ENCODE data around the gene TMEM41A.
"Not testable (repeated sequence)": the region's sequence is repeated elsewhere in the genome, so short reads cannot be mapped to it uniquely, and the experiment has no call there.

Gene TMEM41A

GRCh38 chr3:185486394-185486793 lies 12.4 kb downstream of the TMEM41A start:
- DNase-seq, result no peak

- no peak for DNase-seq
Measured at GRCh38 chr3:185484296-185484695, 14.5 kb downstream of the TMEM41A start.

- DNase-seq, result no peak
Measured at GRCh38 chr3:185479373-185479945, 19.4 kb downstream of the TMEM41A start.

GRCh38 chr3:185477316-185477715 lies 21.5 kb downstream of the TMEM41A start:
- no peak for DNase-seq

DNA sequence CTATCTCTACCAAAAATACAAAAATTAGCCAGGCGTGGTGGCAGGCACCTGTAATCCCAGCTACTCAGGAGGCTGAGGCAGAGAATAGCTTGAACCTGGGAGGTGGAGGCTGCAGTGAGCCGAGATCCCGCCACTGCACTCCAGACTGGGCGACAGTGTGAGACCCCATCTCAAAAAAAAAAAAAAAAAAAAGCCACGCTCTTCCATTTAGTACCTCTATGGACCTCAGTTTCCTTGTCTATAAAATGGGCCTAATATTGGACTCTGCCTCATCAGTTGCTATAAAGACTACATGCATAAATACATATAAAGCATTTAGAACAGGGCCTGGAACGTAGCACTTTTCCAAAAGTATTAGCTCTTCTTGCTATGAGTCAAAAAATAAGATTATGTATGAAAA lies 23.9 kb downstream of the TMEM41A start:
- not testable (repeated sequence) for DNase-seq

GRCh38 chr3:185473290-185473815 lies 25.5 kb downstream of the TMEM41A start:
- DNase-seq, result no peak

DNA sequence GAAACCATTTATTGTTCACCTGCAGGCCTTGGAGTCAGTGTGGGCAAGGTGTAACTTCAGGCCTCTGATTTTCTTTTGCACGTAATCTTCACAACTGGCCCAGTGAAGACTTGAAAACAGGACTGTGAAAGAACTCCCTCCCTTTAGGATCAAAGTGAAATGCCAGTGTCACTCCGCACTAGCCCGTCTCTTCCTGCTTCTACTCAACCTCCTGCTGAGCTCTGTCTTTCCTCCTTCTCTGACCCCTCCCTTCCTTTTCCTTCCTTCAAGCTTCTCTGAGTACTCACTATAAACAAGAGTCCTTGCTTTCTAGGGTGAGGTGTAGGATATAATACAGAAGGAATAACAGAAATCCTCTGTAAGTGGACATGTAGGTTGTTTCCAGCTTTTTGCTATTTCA lies 28.5 kb downstream of the TMEM41A start:
- no peak for DNase-seq

- DNase-seq, result no peak
Measured at GRCh38 chr3:185469542-185469941, 29.3 kb downstream of the TMEM41A start.

- DNase-seq, result not testable (repeated sequence)
Measured at GRCh38 chr3:185466123-185466522, 32.7 kb downstream of the TMEM41A start.

DNA sequence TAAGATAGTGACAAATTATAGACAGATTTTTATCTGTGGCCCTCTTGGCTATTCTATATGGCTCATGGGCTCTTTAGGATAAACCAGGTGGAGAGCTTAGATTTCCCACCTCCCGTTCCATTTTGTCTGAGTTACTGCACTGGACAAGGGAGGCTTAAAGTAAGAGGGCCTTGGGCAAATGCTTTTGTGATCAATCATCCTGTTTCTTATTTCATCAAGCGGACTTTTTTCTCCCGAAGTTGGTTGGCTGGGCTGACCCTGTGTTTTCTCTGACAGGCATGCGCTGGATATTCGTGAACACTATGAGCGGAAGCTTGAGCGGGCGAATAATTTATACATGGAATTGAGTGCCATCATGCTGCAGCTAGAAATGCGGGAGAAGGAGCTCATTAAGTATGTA lies 33.4 kb downstream of the TMEM41A start:
- no peak for DNase-seq

DNA sequence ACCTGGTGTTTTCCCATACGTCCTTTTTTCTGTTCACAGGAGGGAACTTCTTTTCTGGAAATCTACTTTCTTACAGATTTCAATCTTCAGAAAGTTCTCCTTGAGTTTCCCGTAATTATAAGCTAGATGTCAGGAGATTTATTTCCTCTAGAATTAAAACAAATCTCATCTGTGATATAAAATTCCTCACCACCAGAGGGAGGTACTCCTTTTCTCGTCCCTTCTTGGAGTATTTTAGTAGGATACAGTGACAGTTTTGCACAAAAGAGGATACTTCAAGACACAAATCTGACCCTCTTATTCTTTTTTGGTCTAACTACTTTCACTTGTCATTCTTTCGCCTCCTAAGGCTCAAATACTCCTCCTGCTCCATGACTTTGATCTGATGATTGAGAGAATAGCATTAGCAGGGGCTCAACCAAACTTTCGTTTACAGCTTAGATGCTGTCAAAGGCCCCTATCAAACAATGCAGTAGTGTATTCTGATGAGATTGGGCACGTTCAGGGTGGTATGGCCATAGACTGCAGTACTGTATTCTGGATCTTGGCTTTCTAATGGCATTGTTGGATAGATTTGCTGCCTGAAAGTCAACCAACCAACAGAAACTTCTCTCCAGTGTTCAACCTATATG lies 38.0 kb downstream of the TMEM41A start:
- DNase-seq, result no peak

DNA sequence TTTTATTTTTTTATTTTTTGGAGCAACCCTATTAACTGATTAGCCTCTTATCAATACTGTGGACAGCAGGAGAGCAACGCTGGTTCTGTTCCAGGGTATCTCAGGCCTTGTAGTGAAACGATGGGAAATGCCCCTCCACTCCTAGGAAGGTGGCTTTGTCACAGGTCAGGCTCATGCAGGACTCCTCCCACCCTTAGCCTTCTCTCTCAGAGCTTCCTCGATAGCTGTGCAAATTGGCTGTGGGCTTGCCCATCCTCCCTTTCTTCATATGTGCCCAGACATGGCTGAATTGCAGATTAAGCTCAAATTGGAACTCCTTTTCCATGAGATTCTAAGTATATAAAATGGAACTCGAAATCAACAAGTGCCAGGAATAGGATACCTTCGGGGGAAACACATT lies 38.5 kb downstream of the TMEM41A start:
- no peak for DNase-seq

- DNase-seq, result no peak
Measured at GRCh38 chr3:185457376-185457775, 41.5 kb downstream of the TMEM41A start.

- DNase-seq, result not testable (repeated sequence)
Measured at GRCh38 chr3:185451432-185451831, 47.4 kb downstream of the TMEM41A start.

DNA sequence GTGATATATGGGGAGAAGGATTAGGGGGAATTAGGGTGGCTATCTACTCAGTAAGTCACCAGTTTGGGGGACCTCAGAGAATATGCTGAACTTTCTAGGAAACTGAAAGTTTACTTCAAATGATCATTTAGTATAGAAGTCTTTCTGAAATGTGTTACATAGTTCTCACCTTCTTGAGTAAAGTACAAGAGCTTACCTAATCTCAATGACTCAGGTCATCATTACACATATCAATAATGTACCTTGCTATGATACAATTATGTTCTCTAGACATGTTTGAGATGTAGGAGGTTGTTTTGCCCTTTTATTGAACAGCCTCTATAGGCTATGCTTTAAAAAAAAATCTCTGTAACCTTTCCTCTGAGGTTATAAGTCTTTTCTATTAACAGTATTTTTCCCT lies 50.7 kb downstream of the TMEM41A start:
- no peak for DNase-seq

DNA sequence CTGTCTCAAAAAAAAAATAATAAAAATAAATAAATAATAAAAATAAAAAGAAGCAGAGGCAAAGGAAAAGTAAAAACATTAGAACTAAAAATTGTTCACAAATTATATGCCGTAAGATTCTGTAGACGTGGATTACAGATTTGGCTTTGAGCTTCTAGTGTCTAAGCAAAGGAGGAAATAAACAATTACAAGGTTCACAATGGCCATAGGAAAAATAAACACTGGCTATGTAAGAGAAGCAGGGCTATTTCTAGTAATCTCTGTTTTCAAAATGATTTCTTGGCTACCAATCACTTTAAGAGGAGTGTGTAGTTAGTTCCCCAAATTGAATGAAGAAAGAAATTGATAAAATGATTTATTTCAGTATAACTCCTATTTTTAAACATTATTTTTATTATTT lies 54.5 kb downstream of the TMEM41A start:
- peak; percentile 7 for DNase-seq

GRCh38 chr3:185442031-185442430 lies 56.8 kb downstream of the TMEM41A start:
- DNase-seq, result no peak

GRCh38 chr3:185439745-185440466 lies 58.9 kb downstream of the TMEM41A start:
- no peak for DNase-seq

All from NCI-H1436 (cell line).